Activated naive CD4-positive, alpha-beta T cell treated with anti-CD3 and anti-CD28 coated beads for 36 hours (primary cell): ENCODE measurements around the gene FAM120B. TPM values are rescaled to one million over a fixed set of nuclear protein-coding genes. Genes with fewer than 3 reads are reported as not detected.

ENCODE experiments used
- CTCF ChIA-PET: fragments of 350-600 bp; sonication (Branson Sonifier 250); formaldehyde crosslinking; loops from one replicate; lab custom pipeline; 2021; ENCODE audit warnings: antibody characterized with exemption; lab: Charles Lee
- DNase-seq: peaks from one replicate; pipeline ENCODE4 v3.0.0-alpha.2; 2020
- H3K27ac Mint-ChIP-seq: one replicate; pipeline ENCODE4 v1.8.0; 2021; ENCODE audit warnings: mild to moderate bottlenecking, mixed read lengths
- H3K27me3 Mint-ChIP-seq: one replicate; pipeline ENCODE4 v1.8.0; 2021; ENCODE audit warnings: low read depth, mixed read lengths
- H3K36me3 Mint-ChIP-seq: one replicate; pipeline ENCODE4 v1.8.0; 2021; ENCODE audit warnings: low read depth, mixed read lengths
- H3K4me1 Mint-ChIP-seq: one replicate; pipeline ENCODE4 v1.8.0; 2021; ENCODE audit warnings: low read depth, mixed read lengths
- H3K4me3 Mint-ChIP-seq: one replicate; pipeline ENCODE4 v1.8.0; 2021; ENCODE audit warnings: mild to moderate bottlenecking, moderate library complexity, mixed read lengths
- H3K9me3 Mint-ChIP-seq: one replicate; pipeline ENCODE4 v1.8.0; 2021; ENCODE audit warnings: mixed read lengths
- intact Hi-C: fragments of 100-400 bp; cut with micrococcal nuclease; formaldehyde crosslinking; loops from one replicate; pipeline ENCODE4 v1.15.1; 2023
- total RNA-seq, 2 experiments: library from RNA; stranded (reverse); gene quantifications; one replicate each; pipeline ENCODE4 v1.2.3, GENCODE V29; 2021

The FAM120B gene
- total RNA-seq, 2 experiments from 2014 or later, result 15.5 to 16.1 TPM

DNA sequence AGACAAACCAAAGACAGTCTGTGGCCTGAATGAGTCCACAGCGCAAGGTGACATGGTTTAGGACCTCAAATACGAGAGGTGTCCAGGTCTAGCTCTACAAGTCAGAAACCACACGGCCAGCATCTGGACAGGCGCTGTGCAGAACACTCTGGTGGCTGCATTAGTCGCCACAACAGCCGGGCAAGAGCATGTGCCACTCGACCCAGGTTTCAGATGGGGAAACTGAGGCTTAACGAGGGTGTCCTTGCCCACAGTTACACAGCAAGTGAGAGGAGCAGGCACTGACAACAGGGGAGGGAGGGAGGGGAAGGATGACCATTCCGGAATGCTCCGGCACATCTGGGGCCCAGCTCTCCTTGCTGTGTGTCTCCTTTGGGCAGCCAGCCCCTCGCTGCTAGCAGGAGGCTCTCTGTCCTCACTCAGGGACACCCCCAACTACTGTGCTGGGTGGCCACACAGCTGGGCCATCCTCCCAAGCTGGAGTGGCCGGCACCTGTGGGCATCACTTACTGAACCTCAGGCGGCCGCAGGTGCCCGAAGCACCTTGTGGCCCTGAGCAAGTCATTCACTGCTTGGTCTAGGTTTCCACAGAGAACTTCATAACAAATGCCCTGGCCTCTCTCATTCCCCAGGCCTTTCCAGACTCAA lies 22.3 kb upstream of the FAM120B start:
- Mint-ChIP-seq H3K9me3 (no peaks in the 10 kb centered on the region), H3K27me3 (peaks cover 7% of the 10 kb centered on the region), H3K27ac (no peak overlapping the region), H3K4me1 (peaks cover 13% of the 10 kb centered on the region), H3K36me3 (peaks cover 5% of the 10 kb centered on the region), H3K4me3 (no peak overlapping the region)
- no peak for DNase-seq
- intact Hi-C loops, result no loop called here
- CTCF ChIA-PET, result interaction anchor here (0.6 kb wide), 1 partner anchor 9 kb away, joined by 4 read pairs; no protein-coding TSS in a partner anchor

DNA sequence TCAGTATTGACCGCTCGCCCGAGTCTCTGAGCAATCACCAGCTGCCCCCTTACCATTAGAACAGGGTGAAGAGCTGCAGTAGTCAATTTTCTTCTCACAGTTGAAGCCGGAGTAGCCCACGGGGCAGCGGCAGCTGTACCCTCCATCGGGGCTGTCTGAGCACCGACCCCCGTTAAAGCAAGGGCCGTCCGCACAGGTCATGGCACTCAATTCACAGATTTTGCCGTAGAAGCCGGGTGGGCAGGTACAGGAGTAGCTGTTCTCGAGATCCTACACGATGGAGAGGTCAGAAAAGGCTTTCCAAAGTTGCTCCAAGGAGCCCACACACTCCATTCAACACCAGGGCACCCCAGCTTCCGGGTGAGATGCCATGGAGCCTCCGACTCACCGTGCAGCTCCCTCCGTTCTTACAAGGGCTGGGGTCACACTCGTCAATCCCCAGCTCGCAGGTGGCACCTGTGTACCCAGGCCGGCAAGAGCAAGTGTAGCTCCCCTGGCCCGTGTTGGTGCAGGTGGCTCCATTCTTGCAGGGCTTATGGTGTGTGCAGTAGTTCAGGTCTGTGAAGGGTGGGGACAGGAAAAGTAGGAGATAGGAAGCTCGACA lies 21.6 kb upstream of the FAM120B start:
- CTCF ChIA-PET, result interaction anchor here (0.6 kb wide), 1 partner anchor 9 kb away, joined by 4 read pairs; no protein-coding TSS in a partner anchor
- Mint-ChIP-seq H3K36me3 (peaks cover 5% of the 10 kb centered on the region), H3K9me3 (no peaks in the 10 kb centered on the region), H3K27ac (no peak overlapping the region), H3K4me1 (peaks cover 10% of the 10 kb centered on the region), H3K4me3 (no peak overlapping the region), H3K27me3 (peaks cover 7% of the 10 kb centered on the region)
- intact Hi-C loops, result no loop called here
- no peak for DNase-seq

DNA sequence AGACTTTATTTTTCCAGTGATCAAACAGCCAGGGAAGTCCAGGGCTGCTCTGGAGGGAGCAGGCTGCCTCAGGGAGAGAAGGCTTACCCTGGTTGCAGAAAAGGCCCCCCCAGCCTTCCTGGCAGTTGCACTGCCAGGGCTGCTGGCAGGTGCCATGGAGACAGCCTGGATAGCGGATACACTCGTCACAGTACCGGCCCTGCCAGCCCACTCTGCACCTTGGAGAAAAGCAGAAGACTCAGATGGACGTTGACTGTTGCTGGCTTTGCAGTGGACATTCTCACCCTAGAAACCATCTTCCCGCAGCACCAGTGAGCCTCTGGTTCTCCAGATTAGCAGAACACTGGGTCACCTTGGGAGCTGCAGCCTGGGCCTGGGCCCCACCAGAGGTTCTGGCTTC lies 21.1 kb upstream of the FAM120B start:
- Mint-ChIP-seq H3K9me3 (no peaks in the 10 kb centered on the region), H3K36me3 (peaks cover 5% of the 10 kb centered on the region), H3K4me3 (no peak overlapping the region), H3K27me3 (peaks cover 9% of the 10 kb centered on the region), H3K27ac (no peak overlapping the region), H3K4me1 (peaks cover 10% of the 10 kb centered on the region)
- CTCF ChIA-PET, result no interaction called here
- no peak for DNase-seq
- intact Hi-C loops, result no loop called here

- H3K36me3 Mint-ChIP-seq, result peaks cover 5% of the 10 kb centered on the region
- no peak overlapping the region for H3K27ac Mint-ChIP-seq
- no peak overlapping the region for H3K4me3 Mint-ChIP-seq
- CTCF ChIA-PET, result interaction anchor here (0.6 kb wide), 1 partner anchor 24 kb away, joined by 4 read pairs; no protein-coding TSS in a partner anchor
- H3K9me3 Mint-ChIP-seq, result no peaks in the 10 kb centered on the region
- DNase-seq, result no peak
- peaks cover 9% of the 10 kb centered on the region for H3K27me3 Mint-ChIP-seq
- peaks cover 10% of the 10 kb centered on the region for H3K4me1 Mint-ChIP-seq
- intact Hi-C loops, result no loop called here
These were observed 20.2 kb upstream of the FAM120B start for GRCh38 chr6:170286246-170286933.

DNA sequence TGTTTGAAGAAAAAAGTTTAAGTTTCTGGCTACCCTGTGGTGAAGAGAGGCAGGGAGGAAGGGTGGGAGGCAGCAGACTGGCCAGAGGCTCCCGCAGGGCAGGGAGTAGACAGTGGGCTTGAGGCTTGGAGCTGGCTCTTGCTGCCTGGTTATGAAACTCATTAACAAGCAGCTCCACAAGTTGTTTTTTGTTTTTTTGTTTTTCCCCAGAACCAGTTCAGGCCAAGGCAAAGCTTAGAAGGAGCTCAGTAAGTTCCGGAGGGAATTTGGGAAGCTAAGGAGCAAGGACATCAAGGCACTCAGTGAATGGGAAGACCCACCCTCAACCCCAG lies 19.7 kb upstream of the FAM120B start:
- no peak overlapping the region for H3K27ac Mint-ChIP-seq
- H3K4me3 Mint-ChIP-seq, result no peak overlapping the region
- H3K27me3 Mint-ChIP-seq, result peaks cover 11% of the 10 kb centered on the region
- CTCF ChIA-PET, result interaction anchor here (0.6 kb wide), 1 partner anchor 24 kb away, joined by 4 read pairs; no protein-coding TSS in a partner anchor
- no peaks in the 10 kb centered on the region for H3K9me3 Mint-ChIP-seq
- DNase-seq, result no peak
- intact Hi-C loops, result no loop called here
- peaks cover 5% of the 10 kb centered on the region for H3K36me3 Mint-ChIP-seq
- peaks cover 13% of the 10 kb centered on the region for H3K4me1 Mint-ChIP-seq

- CTCF ChIA-PET, result interaction anchor here (0.6 kb wide), 1 partner anchor 25 kb away, joined by 4 read pairs; no protein-coding TSS in a partner anchor
- intact Hi-C loops, result no loop called here
- Mint-ChIP-seq H3K4me1 (peaks cover 18% of the 10 kb centered on the region), H3K36me3 (peaks cover 5% of the 10 kb centered on the region), H3K27ac (no peak overlapping the region), H3K9me3 (no peaks in the 10 kb centered on the region), H3K4me3 (no peak overlapping the region), H3K27me3 (peaks cover 16% of the 10 kb centered on the region)
- DNase-seq, result no peak
These were observed 19.1 kb upstream of the FAM120B start for GRCh38 chr6:170287371-170287876.

- no peak for DNase-seq
- CTCF ChIA-PET, result no interaction called here
- Mint-ChIP-seq H3K4me1 (peaks cover 25% of the 10 kb centered on the region), H3K36me3 (peaks cover 3% of the 10 kb centered on the region), H3K27ac (no peak overlapping the region), H3K4me3 (peak overlapping the region; percentile 76), H3K9me3 (no peaks in the 10 kb centered on the region), H3K27me3 (peaks cover 22% of the 10 kb centered on the region)
- intact Hi-C loops, result no loop called here
These were observed 18.4 kb upstream of the FAM120B start for GRCh38 chr6:170288091-170288631.

DNA sequence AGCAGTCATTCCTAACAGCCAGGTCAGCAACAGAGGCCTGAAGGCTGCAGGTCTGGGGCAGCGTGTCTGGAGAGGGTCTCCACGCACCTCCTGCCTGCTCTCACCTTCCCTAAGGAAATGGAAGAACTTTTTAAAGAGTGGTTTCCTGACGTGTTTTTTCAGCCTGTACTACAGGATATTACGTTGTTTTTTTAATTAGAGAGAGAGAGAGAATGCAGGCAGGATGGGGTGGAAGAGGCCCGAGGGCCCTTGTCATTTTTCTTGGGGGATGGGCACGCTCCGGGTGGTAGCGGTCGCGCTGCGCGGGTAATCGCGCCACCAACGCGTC lies 17.7 kb upstream of the FAM120B start:
- no peak for DNase-seq
- Mint-ChIP-seq H3K4me3 (peak overlapping the region; percentile 76), H3K27me3 (peaks cover 28% of the 10 kb centered on the region), H3K27ac (peak overlapping the region; percentile 46), H3K36me3 (peaks cover 3% of the 10 kb centered on the region), H3K9me3 (no peaks in the 10 kb centered on the region), H3K4me1 (peaks cover 30% of the 10 kb centered on the region)
- intact Hi-C loops, result no loop called here
- CTCF ChIA-PET, result no interaction called here

- H3K4me1 Mint-ChIP-seq, result peaks cover 35% of the 10 kb centered on the region
- peak overlapping the region; percentile 46 for H3K27ac Mint-ChIP-seq
- peaks cover 34% of the 10 kb centered on the region for H3K27me3 Mint-ChIP-seq
- H3K4me3 Mint-ChIP-seq, result peak overlapping the region; percentile 76
- intact Hi-C loops, result no loop called here
- CTCF ChIA-PET, result no interaction called here
- DNase-seq, result peak; percentile 38
- H3K36me3 Mint-ChIP-seq, result peaks cover 3% of the 10 kb centered on the region
- H3K9me3 Mint-ChIP-seq, result no peaks in the 10 kb centered on the region
These were observed 17.2 kb upstream of the FAM120B start for GRCh38 chr6:170289180-170289931.

DNA sequence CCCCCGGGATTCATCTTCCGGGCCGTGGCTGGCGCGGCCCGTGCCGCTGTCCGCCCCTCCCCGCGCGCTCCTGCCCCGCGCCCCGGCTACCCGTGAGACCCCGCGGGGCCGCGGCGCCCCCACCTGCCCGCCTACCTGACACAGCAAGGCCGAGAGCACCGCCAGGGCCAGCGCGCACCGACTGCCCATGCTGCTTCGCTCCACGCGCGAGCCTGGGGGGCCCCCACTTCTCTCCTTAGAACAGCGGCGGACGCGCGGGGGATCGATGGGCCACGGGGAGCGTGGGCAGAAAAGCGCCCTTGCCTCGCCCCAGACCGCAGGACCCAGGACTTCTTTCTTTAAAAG lies 16.6 kb upstream of the FAM120B start:
- H3K27ac Mint-ChIP-seq, result no peak overlapping the region
- H3K4me3 Mint-ChIP-seq, result peak overlapping the region; percentile 79

DNA sequence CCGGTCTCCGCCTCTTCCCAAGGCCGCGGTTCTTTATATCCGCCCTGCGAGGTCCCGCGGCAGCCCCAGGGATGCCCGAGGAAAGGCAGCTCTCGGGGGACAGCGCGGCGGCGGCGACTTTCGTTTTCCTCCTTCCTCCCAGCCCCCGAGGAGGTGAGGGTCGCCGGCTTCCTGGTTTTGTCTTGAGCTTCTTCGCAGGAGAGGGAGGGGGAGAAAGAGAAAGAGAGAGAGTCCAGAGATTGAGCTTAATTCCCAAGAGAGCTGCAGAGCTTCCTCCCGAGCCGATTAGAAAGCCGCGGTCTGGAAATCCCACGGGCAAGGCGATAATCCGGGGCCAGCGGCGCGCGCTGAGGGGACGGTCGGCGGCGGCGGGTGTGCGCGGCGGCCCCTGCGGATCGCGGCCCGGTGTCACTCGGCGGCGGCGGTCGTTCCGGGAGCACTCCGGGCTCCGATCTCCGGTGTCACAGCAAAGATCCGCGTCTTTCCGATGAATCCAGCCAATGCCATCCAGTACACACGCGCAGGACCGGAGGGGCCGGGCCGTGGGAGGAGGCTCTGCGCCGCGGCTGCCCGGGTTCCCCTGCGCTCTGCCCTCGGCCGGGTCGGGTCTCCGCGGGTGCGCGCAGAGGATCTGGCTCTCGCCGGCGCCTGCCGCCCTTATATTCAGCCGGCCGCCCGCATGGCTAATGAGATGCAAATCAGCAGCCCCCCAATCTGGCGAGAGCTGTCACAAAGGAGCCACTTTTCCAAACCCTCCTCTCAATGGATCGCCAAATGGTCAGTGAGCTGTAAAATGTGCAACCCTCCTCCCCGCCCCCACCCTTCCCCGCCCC lies 16.0 kb upstream of the FAM120B start, which contains the start of gene DLL1:
TSS of gene DLL1 (minus strand) at position 783 of the 833 bp plus-strand sequence. CDS start 939 bp downstream, outside the sequence.
- H3K27ac Mint-ChIP-seq, result no peak within 1 kb of the TSS
- CTCF ChIA-PET, result interaction anchor here (2.3 kb wide), 1 partner anchor 17 kb away, joined by 15 read pairs; the partner anchor contains the start of gene FAM120B

More for the DNA sequence above, 16.6 kb upstream of the FAM120B start:
- intact Hi-C loops, result loop anchor here (1.0 to 10.0 kb wide), 7 partner anchors 18 to 1395 kb away; partner anchors contain the start of genes C6orf120 and WDR27
- no peaks in the 10 kb centered on the region for H3K9me3 Mint-ChIP-seq
- DNase-seq, result no peak
- CTCF ChIA-PET, result no interaction called here
- peaks cover 39% of the 10 kb centered on the region for H3K27me3 Mint-ChIP-seq
- peaks cover 40% of the 10 kb centered on the region for H3K4me1 Mint-ChIP-seq
- peaks cover 3% of the 10 kb centered on the region for H3K36me3 Mint-ChIP-seq

More for the DNA sequence above, 16.0 kb upstream of the FAM120B start, which contains the start of gene DLL1:
- peaks cover 3% of the 10 kb centered on the region for H3K36me3 Mint-ChIP-seq
- H3K9me3 Mint-ChIP-seq, result no peaks in the 10 kb centered on the region
- H3K4me3 Mint-ChIP-seq, result peak within 1 kb of the TSS; percentile 79
- H3K27me3 Mint-ChIP-seq, result peaks cover 43% of the 10 kb centered on the region
- peak; percentile 50 for DNase-seq
- peaks cover 44% of the 10 kb centered on the region for H3K4me1 Mint-ChIP-seq
- intact Hi-C loops, result loop anchor here (1.0 to 10.0 kb wide), 7 partner anchors 18 to 1396 kb away; partner anchors contain the start of genes C6orf120 and WDR27
